Measurements from ENCODE around the gene SMURF1.

- TF ChIP-seq EP300 (IDR thresholded peaks at IDR 0.05) (no peak), CTCF (IDR thresholded peaks at IDR 0.05) (no peak), POLR2A (IDR thresholded peaks at IDR 0.05) (no peak)
These were observed 11.3 kb upstream of the SMURF1 start for GRCh38 chr7:99155211-99155610.

All from sigmoid colon (tissue), 4 donors.